SU-DHL-6 (cell line): ENCODE results near the gene ATPAF1.

Experiments used
- H2AFZ ChIP-seq: fragments of 200-600 bp; sonication (generic); 2 replicates; pipeline ENCODE4 v1.6.1; 2014; ENCODE audit warnings: low read depth, mild to moderate bottlenecking, moderate library complexity, mixed read lengths, antibody characterized with exemption, low read length; ENCODE audit not compliant: severe bottlenecking
- H3F3A ChIP-seq: fragments of 200-600 bp; shearing (Covaris generic); 2 replicates; pipeline ENCODE4 v1.6.0; 2016; ENCODE audit warnings: antibody characterized with exemption, mild to moderate bottlenecking; ENCODE audit not compliant: insufficient read depth
- H3K27ac ChIP-seq: fragments of 200-600 bp; sonication (generic); 2 replicates; pipeline ENCODE4 v1.5.1; 2016; ENCODE audit warnings: low read depth, mild to moderate bottlenecking, low read length, moderate library complexity, mixed read lengths
- H3K27me3 ChIP-seq: fragments of 200-600 bp; sonication (generic), shearing (Covaris generic); 2 replicates; pipeline ENCODE4 v1.6.0; 2014; ENCODE audit warnings: mild to moderate bottlenecking, low read length
- H3K36me3 ChIP-seq: fragments of 200-600 bp; sonication (generic); 2 replicates; pipeline ENCODE4 v1.6.1; 2014; ENCODE audit warnings: mild to moderate bottlenecking, low read length, mixed read lengths
- H3K4me2 ChIP-seq: fragments of 300-600, 200-600 bp; shearing (Covaris generic), sonication (generic); 2 replicates; pipeline ENCODE4 v1.6.0; 2014; ENCODE audit warnings: low read length, low read depth, mild to moderate bottlenecking; ENCODE audit not compliant: poor library complexity, severe bottlenecking
- H3K4me3 ChIP-seq: fragments of 200-600 bp; sonication (generic); 2 replicates; pipeline ENCODE4 v1.5.1; 2014; ENCODE audit warnings: antibody characterized with exemption, low read length, mild to moderate bottlenecking, mixed read lengths; ENCODE audit not compliant: insufficient read depth, poor library complexity, severe bottlenecking
- H3K79me2 ChIP-seq: fragments of 200-600 bp; sonication (generic); 2 replicates; pipeline ENCODE4 v1.6.1; 2014; ENCODE audit warnings: mild to moderate bottlenecking, low read length, moderate library complexity; ENCODE audit not compliant: insufficient read depth
- H3K9ac ChIP-seq: fragments of 200-600 bp; sonication (generic); 2 replicates; pipeline ENCODE4 v1.7.0; 2014; ENCODE audit warnings: mild to moderate bottlenecking, low read length
- H3K9me2 ChIP-seq: fragments of 200-600 bp; sonication (generic); replicated peaks from 2 replicates; pipeline ENCODE4 v1.6.1; 2014; ENCODE audit warnings: low read length; ENCODE audit not compliant: insufficient read depth
- H3K9me3 ChIP-seq: fragments of 200-600 bp; sonication (generic); 2 replicates; pipeline ENCODE4 v1.6.1; 2014; ENCODE audit warnings: low read length, mixed read lengths; ENCODE audit not compliant: insufficient read depth
- H4K20me1 ChIP-seq: fragments of 200-600 bp; sonication (generic); 2 replicates; pipeline ENCODE4 v1.6.1; 2014; ENCODE audit warnings: low read depth, mild to moderate bottlenecking, antibody characterized with exemption, low read length, moderate library complexity, mixed read lengths
- EZH2phosphoT487 ChIP-seq: fragments of 200-600 bp; sonication (generic), shearing (Covaris generic); conservative IDR thresholded peaks from 2 replicates; pipeline ENCODE4 v1.6.1; 2018; ENCODE audit warnings: mild to moderate bottlenecking, antibody characterized with exemption, low read length, moderate library complexity, mixed read lengths
- TF ChIP-seq, protein P1 (sequence below): fragments of 200-600 bp; sonication (generic); IDR thresholded peaks from one replicate; pipeline ENCODE4 v1.5.1; 2017; ENCODE audit warnings: antibody characterized with exemption, mild to moderate bottlenecking, low read length, moderate library complexity; ENCODE audit not compliant: insufficient read depth, poor library complexity, severe bottlenecking

ATPAF1 gene, protein sequence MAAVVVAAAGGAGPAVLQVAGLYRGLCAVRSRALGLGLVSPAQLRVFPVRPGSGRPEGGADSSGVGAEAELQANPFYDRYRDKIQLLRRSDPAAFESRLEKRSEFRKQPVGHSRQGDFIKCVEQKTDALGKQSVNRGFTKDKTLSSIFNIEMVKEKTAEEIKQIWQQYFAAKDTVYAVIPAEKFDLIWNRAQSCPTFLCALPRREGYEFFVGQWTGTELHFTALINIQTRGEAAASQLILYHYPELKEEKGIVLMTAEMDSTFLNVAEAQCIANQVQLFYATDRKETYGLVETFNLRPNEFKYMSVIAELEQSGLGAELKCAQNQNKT

DNA sequence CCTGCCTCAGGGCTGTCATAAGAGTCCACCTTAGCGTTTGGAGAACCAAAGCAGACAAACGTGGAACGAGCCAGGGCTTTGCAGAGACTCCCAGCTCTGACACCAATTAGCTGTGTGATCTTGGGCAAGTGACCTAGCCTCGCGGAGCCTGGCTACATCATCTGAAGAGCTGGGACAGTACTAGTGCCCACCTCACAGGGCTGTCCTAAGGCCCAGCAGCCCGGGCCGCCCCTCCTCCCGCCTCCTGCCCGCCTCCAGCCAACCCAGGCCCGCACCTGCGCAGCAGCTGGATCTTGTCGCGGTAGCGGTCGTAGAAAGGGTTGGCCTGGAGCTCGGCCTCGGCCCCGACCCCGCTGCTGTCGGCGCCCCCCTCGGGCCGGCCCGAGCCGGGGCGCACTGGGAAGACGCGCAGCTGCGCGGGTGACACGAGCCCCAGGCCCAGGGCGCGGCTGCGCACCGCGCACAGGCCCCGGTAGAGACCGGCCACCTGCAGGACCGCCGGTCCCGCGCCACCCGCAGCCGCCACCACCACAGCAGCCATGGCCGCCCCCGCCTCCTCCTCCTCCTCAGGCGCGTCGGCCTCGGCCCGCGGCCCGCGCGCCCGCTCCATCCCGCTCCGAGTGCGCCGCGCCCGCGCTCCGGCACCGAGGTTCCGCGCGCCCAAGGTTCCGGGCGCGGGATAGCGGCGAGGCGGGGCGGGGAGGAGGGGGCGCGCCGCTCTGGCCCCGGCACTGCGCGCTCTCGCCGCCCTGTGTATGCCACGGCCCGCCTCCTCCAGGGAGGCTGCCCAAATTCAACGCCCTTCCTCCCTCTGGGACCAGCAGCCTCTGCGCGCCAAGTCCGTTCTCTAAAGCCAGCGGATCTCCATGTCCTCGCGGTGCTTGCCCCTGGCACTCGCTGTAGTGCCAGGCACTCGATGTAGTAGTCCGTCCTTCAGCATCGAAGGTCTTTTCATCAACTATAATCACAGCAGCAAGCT is at the start of gene ATPAF1:
TSS of gene ATPAF1 (minus strand) at position 583 of the 979 bp plus-strand sequence. CDS start at position 541, 42 bp downstream.
- H3K27ac ChIP-seq = no peak within 1 kb of the TSS
- peaks cover 7% of the 10 kb centered on the region; the same call in 1 of the 2 replicates for H3K79me2 ChIP-seq
- peak within 1 kb of the TSS; percentile 77 for H3K4me2 ChIP-seq
- H4K20me1 ChIP-seq = no peaks in the 10 kb centered on the region
- H3K36me3 ChIP-seq = 0 out of 2 replicates have a peak, but pooled peaks cover 6% of the 10 kb centered on the region
- peak within 1 kb of the TSS; percentile 88 for H2AFZ ChIP-seq
- H3F3A ChIP-seq = peaks cover 13% of the 10 kb centered on the region
- no peaks in the 10 kb centered on the region for H3K27me3 ChIP-seq
- peak within 1 kb of the TSS; percentile 76 for H3K9ac ChIP-seq
- TF ChIP-seq, protein P1, sequence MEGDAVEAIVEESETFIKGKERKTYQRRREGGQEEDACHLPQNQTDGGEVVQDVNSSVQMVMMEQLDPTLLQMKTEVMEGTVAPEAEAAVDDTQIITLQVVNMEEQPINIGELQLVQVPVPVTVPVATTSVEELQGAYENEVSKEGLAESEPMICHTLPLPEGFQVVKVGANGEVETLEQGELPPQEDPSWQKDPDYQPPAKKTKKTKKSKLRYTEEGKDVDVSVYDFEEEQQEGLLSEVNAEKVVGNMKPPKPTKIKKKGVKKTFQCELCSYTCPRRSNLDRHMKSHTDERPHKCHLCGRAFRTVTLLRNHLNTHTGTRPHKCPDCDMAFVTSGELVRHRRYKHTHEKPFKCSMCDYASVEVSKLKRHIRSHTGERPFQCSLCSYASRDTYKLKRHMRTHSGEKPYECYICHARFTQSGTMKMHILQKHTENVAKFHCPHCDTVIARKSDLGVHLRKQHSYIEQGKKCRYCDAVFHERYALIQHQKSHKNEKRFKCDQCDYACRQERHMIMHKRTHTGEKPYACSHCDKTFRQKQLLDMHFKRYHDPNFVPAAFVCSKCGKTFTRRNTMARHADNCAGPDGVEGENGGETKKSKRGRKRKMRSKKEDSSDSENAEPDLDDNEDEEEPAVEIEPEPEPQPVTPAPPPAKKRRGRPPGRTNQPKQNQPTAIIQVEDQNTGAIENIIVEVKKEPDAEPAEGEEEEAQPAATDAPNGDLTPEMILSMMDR = no peak
- TF ChIP-seq EZH2phosphoT487 = no peak
- H3K4me3 ChIP-seq = peak within 1 kb of the TSS; percentile 77
- no peaks in the 10 kb centered on the region for H3K9me2 ChIP-seq
- H3K9me3 ChIP-seq = no peaks in the 10 kb centered on the region

GRCh38 chr1:46717654-46718053 is 49.5 kb upstream of the ATPAF1 start:
- Histone ChIP-seq H3K4me2 (peak overlapping the region; percentile 97), H2AFZ (no peak overlapping the region), H3K9ac (peak overlapping the region; percentile 90), H3K36me3 (peaks cover 9% of the 10 kb centered on the region; the same call in 1 of the 2 replicates), H3K27me3 (no peaks in the 10 kb centered on the region), H3K4me3 (peak overlapping the region; percentile 87), H3F3A (no peaks in the 10 kb centered on the region), H3K9me3 (no peaks in the 10 kb centered on the region), H3K27ac (no peak overlapping the region), H4K20me1 (peaks cover 6% of the 10 kb centered on the region; the same call in 1 of the 2 replicates), H3K9me2 (no peaks in the 10 kb centered on the region), H3K79me2 (peaks cover 34% of the 10 kb centered on the region)
- no peak for TF ChIP-seq EZH2phosphoT487
- TF ChIP-seq, protein P1 = no peak

- Histone ChIP-seq H3F3A (no peaks in the 10 kb centered on the region), H4K20me1 (peaks cover 6% of the 10 kb centered on the region; the same call in 1 of the 2 replicates), H3K9me3 (no peaks in the 10 kb centered on the region), H3K4me3 (no peak overlapping the region), H2AFZ (no peak overlapping the region), H3K27ac (no peak overlapping the region), H3K9me2 (no peaks in the 10 kb centered on the region), H3K4me2 (no peak overlapping the region), H3K27me3 (no peaks in the 10 kb centered on the region), H3K9ac (no peak overlapping the region), H3K79me2 (peaks cover 46% of the 10 kb centered on the region), H3K36me3 (peaks cover 16% of the 10 kb centered on the region; the same call in 1 of the 2 replicates)
- TF ChIP-seq EZH2phosphoT487 = no peak
- TF ChIP-seq, protein P1 = no peak
Observed at GRCh38 chr1:46714976-46715375, 46.8 kb upstream of the ATPAF1 start.
